Neural progenitor cell (in vitro differentiated cells): ENCODE measurements around the gene BCL2A1.

Experiments
- CTCF ChIP-seq: fragments of 200-600 bp; sonication (generic); IDR thresholded peaks from 2 replicates; pipeline ENCODE4 v1.5.1; 2017; ENCODE audit warnings: antibody characterized with exemption, mild to moderate bottlenecking
- EZH2 ChIP-seq: fragments of 200-600 bp; sonication (generic); IDR thresholded peaks from 2 replicates; pipeline ENCODE4 v1.6.1; 2017; ENCODE audit warnings: antibody characterized with exemption, mild to moderate bottlenecking, moderate library complexity
- EZH2phosphoT487 ChIP-seq: fragments of 200-600 bp; sonication (generic); IDR thresholded peaks from 2 replicates; pipeline ENCODE4 v1.6.1; 2017; ENCODE audit warnings: antibody characterized with exemption

GRCh38 chr15:80020731-80021130 lies 49.7 kb upstream of the BCL2A1 start:
- TF ChIP-seq CTCF, result no peak
- no peak for TF ChIP-seq EZH2
- no peak for TF ChIP-seq EZH2phosphoT487
